Omental fat pad (tissue), 4 donors: ENCODE data around the gene ZNF223. TPM values are rescaled to one million over a fixed set of nuclear protein-coding genes. Genes with fewer than 3 reads are reported as not detected.

ENCODE experiments used
- ATAC-seq: fragments of 150-250 bp; one replicate; pipeline ENCODE4 v1.9.1; 2016; ENCODE audit warnings: mild to moderate bottlenecking, moderate library complexity; ENCODE audit not compliant: low FRiP score
- DNase-seq: peaks from one replicate; pipeline ENCODE4 v3.0.0-alpha.2; 2019; ENCODE audit warnings: low spot score
- small RNA-seq: library from RNA; depleted of rRNA; stranded (forward); fragments of <200 nt; gene quantifications from one replicate; pipeline ENCODE3, GENCODE V24; 2016
- total RNA-seq, 4 donors: library from RNA; depleted of rRNA; stranded (reverse); fragments of >200 nt; gene quantifications; one replicate each; pipeline ENCODE4 v1.1.0, GENCODE V29; 2016
- TF ChIP-seq, protein P1 (sequence below), 3 donors: fragments of 450-650 bp; IDR thresholded peaks; one replicate each; pipeline ENCODE4 v1.5.1; 2016 to 2017; ENCODE audit warnings: antibody characterized with exemption in 3 of 3, mild to moderate bottlenecking in 3 of 3, moderate library complexity in 2 of 3

ZNF223 gene
- total RNA-seq, 4 donors from 2014 or later = 2.8 to 4.7 (median 3.1) TPM

DNA sequence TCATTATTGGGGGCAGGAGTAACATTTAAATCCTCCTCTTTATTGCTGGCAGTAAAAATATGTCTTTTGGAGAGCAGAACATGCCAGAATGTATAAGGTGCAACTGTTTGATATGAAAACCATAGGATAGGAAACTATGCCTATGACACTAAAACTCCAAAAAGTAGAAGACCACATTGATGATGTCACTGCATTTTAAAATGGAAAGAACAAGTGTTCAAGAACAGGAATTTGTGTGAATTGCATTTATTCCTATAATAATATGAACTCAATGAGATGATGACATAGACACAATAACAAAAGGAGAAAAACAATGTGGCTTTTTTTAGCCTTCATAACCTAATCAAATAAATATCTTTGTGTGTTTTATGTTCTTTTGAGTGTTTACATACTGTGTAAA is 57.6 kb downstream of the ZNF223 start:
- TF ChIP-seq, protein P1, sequence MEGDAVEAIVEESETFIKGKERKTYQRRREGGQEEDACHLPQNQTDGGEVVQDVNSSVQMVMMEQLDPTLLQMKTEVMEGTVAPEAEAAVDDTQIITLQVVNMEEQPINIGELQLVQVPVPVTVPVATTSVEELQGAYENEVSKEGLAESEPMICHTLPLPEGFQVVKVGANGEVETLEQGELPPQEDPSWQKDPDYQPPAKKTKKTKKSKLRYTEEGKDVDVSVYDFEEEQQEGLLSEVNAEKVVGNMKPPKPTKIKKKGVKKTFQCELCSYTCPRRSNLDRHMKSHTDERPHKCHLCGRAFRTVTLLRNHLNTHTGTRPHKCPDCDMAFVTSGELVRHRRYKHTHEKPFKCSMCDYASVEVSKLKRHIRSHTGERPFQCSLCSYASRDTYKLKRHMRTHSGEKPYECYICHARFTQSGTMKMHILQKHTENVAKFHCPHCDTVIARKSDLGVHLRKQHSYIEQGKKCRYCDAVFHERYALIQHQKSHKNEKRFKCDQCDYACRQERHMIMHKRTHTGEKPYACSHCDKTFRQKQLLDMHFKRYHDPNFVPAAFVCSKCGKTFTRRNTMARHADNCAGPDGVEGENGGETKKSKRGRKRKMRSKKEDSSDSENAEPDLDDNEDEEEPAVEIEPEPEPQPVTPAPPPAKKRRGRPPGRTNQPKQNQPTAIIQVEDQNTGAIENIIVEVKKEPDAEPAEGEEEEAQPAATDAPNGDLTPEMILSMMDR (IDR thresholded peaks at IDR 0.05) = no peak
- no peak for DNase-seq
- ATAC-seq = no peak

DNA sequence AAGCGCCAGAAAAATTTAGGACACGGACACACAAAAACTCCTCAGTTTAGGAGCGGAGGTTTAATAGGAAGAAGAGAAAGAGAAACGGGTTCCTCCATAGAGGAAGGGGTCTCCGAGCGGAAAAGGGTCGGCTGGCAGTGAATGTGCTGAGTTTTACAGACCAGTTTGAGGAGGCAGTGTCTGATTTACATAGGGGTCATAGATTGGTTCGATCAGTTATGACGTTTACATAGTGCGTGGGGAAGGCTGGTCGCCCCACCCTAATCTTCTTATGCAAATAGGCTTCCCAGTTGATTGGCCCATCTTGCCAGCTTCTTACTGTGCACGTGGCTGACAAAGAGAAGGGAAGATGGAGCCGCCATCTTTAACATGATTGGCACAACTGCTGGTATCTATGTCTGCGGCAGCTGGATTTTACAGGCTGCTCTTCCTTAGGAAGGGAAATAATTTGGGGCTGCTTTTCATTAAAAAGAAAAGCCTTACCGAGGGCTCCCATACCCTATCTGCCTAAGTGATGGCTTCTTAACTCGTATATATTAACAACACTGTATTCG is 60.2 kb downstream of the ZNF223 start:
- TF ChIP-seq, protein P1 (IDR thresholded peaks at IDR 0.05) = no peak
- DNase-seq = no peak
- ATAC-seq = no peak

DNA sequence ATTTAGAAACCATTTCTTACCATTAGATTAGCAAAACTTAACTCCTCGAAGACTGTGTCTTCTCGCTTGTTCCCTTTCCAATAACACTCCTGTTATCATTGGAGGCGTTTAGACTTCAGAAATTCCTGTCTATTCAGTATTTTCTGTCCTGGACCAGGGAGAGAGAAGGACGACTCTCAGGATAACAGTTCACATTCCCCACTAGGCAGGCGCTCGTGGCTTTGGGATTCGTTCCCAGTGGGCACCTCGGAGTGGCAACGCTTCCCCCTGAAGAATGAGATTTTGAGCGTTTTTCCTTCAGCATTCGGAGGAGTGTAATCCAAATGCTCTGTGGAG is 60.9 kb downstream of the ZNF223 start:
- TF ChIP-seq, protein P1 (IDR thresholded peaks at IDR 0.05) = no peak
- DNase-seq = no peak
- ATAC-seq = peak; percentile 20

DNA sequence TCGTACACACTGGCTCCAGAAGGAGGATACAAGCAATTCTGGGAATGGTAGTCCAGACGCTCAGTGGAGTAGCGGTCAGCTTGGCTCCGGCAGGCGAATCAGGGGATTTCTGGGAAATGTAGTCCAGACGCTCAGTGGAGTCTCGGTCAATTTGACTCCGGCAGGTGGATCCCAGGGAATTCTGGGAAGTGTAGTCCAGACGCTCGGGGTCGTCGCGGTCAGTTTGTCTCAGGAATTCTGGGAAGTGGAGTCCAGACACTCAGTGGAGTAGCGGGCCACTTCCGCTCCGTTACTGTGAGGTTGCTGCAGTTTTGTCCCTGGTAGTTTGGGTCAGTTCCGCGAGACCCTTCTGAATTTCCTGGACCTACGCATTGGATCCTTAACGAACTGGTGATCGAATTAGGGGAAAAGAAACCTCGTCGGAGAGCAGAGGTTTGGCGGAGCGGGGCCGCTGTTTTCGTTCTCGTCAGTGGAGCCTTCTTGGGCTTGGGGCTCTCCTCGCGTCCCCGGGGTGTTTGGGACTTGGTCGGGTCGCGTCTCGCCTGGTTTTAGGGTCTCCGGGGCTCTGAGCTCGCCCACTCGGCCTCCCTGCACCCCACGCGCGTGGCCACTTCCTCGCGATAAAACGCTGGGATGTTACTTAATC is 61.4 kb downstream of the ZNF223 start, which contains the start of gene ZNF225:
Gene ZNF225, plus strand, starts transcription at position 262 of the 646 bp plus-strand sequence. CDS start 2,429 bp downstream, outside the sequence.
- TF ChIP-seq, protein P1 (IDR thresholded peaks at IDR 0.05) = no peak
- ATAC-seq = peak; percentile 100
- DNase-seq = peak; percentile 75

DNA sequence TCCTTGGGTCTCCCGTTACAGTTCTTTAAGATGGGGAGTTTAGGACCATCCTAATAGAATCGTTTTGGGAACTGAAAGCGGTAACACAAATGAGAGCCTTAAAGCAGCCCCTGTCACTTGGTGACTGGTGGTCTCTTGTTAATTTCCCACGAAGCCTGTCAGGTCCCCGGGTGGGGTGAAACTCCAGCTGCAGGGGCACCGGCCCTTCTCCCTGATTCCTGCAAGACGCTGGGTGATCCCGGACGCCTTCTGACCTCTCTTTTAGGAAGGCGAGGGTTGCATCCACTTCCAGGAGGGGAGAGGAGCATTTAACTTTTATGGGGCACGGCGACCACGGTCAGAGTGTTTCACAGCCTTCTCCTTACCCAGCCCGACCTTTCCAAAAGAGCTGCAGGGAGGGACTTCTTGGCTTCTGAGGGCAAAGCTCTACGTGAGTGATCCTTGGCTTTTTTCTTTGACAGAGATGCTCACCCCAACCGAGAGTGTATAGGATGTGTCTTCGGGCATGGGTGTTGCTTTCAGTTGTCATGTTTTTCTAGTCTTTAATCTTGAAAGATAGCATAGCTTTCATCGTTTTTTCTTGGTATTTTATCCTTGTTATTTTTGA is 62.1 kb downstream of the ZNF223 start:
- ATAC-seq (no peak), DNase-seq (no peak)
- TF ChIP-seq, protein P1 (IDR thresholded peaks at IDR 0.05) = no peak

Small RNA genes within 50 kb of the gene (small RNA-seq; reads per million reads assigned to genes)
- not detected for gene RNU6-902P

Other genes with a start within 250 kb of the ZNF223 start
- gene LYPD5, start 249.6 kb upstream of the ZNF223 start, total RNA-seq = 10 to 100 TPM in 1 of 4 donors, 1 to 10 TPM in 2, under 1 TPM in 1; 0.95 to 15.0 (median 2.4) TPM
- 10 to 100 TPM in 1 of 4 donors, 1 to 10 TPM in 3; 4.8 to 20.5 (median 7.3) TPM for gene ZNF283, start 224.7 kb upstream of the ZNF223 start, total RNA-seq
- 1 to 10 TPM in 2 of 4 donors, under 1 TPM in 2; 0.63 to 2.0 (median 1.3) TPM for gene ZNF404, start 168.1 kb upstream of the ZNF223 start, total RNA-seq
- 10 to 100 TPM in 2 of 4 donors, 1 to 10 TPM in 2; 5.4 to 17.2 (median 12.3) TPM for gene ZNF45, start 116.8 kb upstream of the ZNF223 start, total RNA-seq
- 1 to 10 TPM; 2.2 to 6.8 (median 4.0) TPM for gene ZNF221, start 100.8 kb upstream of the ZNF223 start, total RNA-seq
- 1 to 10 TPM; 5.0 to 8.2 (median 6.9) TPM for gene ZNF155, start 67.8 kb upstream of the ZNF223 start, total RNA-seq
- 1 to 10 TPM; 1.7 to 5.7 (median 3.1) TPM for gene ZNF230, start 49.1 kb upstream of the ZNF223 start, total RNA-seq
- gene ZNF222, start 26.7 kb upstream of the ZNF223 start, total RNA-seq = 1 to 10 TPM; 1.9 to 3.7 (median 2.2) TPM
- gene ZNF284, start 20.1 kb downstream of the ZNF223 start, total RNA-seq = 1 to 10 TPM in 3 of 4 donors, under 1 TPM in 1; 0.65 to 3.0 (median 1.7) TPM
- gene ZNF224, start 42.3 kb downstream of the ZNF223 start, total RNA-seq = 10 to 100 TPM; 10.4 to 36.9 (median 17.5) TPM
- 1 to 10 TPM; 1.8 to 5.5 (median 2.7) TPM for gene ZNF225, start 61.4 kb downstream of the ZNF223 start, total RNA-seq
- 10 to 100 TPM in 1 of 4 donors, 1 to 10 TPM in 3; 4.8 to 11.3 (median 8.4) TPM for gene ZNF234, start 89.5 kb downstream of the ZNF223 start, total RNA-seq
- gene ZNF226, start 113.1 kb downstream of the ZNF223 start, total RNA-seq = 10 to 100 TPM in 3 of 4 donors, 1 to 10 TPM in 1; 9.5 to 18.6 (median 14.3) TPM
- gene ZNF227, start 160.5 kb downstream of the ZNF223 start, total RNA-seq = 10 to 100 TPM in 2 of 4 donors, 1 to 10 TPM in 2; 6.6 to 17.7 (median 10.8) TPM
- gene ZNF233, start 207.8 kb downstream of the ZNF223 start, total RNA-seq = 1 to 10 TPM in 1 of 4 donors, under 1 TPM in 3; 0.19 to 1.1 (median 0.35) TPM